ENCODE data around the gene BTBD17.
"Not testable (repeated sequence)": the region's sequence is repeated elsewhere in the genome, so short reads cannot be mapped to it uniquely, and the experiment has no call there.

Gene BTBD17, protein sequence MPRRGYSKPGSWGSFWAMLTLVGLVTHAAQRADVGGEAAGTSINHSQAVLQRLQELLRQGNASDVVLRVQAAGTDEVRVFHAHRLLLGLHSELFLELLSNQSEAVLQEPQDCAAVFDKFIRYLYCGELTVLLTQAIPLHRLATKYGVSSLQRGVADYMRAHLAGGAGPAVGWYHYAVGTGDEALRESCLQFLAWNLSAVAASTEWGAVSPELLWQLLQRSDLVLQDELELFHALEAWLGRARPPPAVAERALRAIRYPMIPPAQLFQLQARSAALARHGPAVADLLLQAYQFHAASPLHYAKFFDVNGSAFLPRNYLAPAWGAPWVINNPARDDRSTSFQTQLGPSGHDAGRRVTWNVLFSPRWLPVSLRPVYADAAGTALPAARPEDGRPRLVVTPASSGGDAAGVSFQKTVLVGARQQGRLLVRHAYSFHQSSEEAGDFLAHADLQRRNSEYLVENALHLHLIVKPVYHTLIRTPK

DNA sequence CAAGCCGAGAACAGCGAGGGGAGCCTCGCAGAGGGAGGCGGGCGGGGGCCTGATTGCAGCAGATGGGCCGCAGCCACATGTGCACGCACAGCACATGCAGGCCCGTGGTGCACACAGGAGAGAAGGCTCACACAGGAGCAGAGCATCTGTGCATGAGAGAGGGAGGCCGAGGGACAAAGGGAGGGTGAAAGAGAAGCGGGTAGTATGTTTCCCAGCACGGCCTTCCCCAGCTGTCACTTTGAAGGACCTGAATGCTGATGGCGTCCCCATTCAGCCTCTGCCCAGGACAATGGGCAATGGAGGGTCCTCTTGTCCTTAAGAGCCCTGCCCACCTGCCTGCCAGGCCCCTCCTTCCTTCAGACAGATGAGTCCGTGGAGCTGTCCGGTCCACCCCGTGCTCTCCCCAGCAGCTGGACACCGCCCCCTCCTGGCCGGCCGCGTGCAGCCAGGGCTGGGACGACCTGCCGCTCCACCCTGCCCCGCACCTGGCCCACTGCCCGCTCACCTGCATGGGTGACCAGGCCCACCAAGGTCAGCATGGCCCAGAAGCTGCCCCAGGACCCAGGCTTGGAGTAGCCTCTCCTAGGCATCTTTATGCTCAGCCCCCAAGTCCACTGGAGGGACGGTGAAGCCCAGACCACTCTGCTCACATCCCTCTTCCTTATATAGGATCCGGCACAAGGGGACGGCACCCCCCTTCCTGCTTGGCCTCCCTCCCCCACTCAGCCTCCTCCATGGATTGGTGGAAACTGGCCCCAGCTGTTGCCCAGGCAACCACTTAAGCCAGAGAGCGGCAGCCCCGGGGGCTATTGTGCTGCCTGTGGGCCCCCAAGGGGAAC is at the start of gene BTBD17:
TSS of gene BTBD17 (minus strand) at position 639 of the 839 bp plus-strand sequence. CDS start at position 590, 49 bp downstream.
- intact Hi-C loops (cut with DNase I), result loop anchor here (2.0 to 5.0 kb wide), 3 partner anchors 34 to 151 kb away; partner anchors contain the start of gene KIF19

GRCh38 chr17:74410001-74410443 is 48.4 kb upstream of the BTBD17 start:
- peak in 1 of 10 donors; percentile 1 for DNase-seq
- intact Hi-C loops (cut with DNase I), result no loop called here

More for the DNA sequence above, at the start of gene BTBD17:
- DNase-seq, result peak; percentile 47 to 96 (median 76)

- DNase-seq, result peak in 1 of 10 donors; percentile 33
Observed at GRCh38 chr17:74408815-74409214, 47.1 kb upstream of the BTBD17 start.

DNA sequence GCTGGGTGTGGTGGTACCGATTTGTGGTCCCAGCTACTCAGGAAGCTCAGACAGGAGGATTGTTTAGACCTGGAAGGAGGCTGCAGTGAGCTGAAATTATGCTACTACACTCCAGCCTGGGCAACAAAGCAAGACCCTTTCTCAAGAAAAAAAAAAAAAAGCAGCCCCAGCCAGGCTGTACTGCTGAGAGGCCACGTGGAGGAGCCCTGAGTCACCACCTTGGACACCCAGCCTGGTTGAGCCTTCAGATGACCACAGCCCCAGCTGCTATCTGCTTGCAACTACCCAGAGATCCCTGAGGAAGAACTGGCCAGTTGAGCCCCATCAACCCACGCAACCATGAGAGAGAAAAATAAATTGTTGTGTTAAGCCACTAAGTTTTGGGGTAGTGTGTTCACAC is 46.6 kb upstream of the BTBD17 start:
- peak in 1 of 10 donors; percentile 43 for DNase-seq
- intact Hi-C loops (cut with DNase I), result no loop called here

More at GRCh38 chr17:74408815-74409214, 47.1 kb upstream of the BTBD17 start:
- intact Hi-C loops (cut with DNase I), result no loop called here

GRCh38 chr17:74407384-74407783 is 45.7 kb upstream of the BTBD17 start:
- DNase-seq, result peak in 1 of 10 donors; percentile 56
- intact Hi-C loops (cut with DNase I), result no loop called here

DNA sequence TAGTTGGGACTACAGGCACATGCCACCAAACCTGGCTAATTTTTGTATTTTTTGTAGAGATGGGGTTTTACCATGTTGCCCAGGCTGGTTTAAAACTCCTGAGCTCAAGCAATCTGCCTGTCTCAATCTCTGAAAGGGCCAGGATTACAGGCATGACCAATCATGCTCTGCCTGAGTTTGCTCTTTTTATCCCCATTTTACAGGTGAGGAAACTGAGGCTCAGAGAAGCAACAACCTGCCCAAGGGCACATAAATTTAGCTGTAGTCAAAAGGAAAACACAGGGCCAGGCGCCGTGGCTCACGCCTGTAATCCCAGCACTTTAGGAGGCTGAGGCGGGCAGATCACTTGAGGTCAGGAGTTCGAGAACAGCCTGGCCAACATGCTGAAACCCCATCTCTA is 43.6 kb upstream of the BTBD17 start:
- peak in 1 of 10 donors; percentile 11 for DNase-seq
- intact Hi-C loops (cut with DNase I), result not testable (repeated sequence)

DNA sequence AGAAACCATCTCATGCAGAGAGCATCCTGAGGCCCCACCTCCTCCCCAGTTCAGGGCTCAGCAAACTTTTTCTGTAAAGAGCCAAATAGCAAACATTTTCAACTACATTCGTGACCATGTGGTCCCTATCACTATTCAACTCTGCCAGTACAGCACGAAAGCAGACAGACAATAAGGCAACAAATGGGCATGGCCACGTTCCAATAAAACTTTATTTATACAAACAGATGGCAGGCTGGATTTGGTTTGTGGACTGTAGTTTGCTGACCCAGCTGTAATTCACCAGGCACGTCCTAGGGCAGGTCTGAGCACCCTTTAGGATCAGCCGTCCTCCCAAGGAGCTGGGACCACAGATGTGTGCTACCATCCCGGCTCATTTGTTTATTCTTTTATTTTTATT is 43.1 kb upstream of the BTBD17 start:
- intact Hi-C loops (cut with DNase I), result no loop called here
- peak in 1 of 10 donors; percentile 43 for DNase-seq

- DNase-seq, result no peak
- intact Hi-C loops (cut with DNase I), result no loop called here
Observed at GRCh38 chr17:74404218-74404617, 42.5 kb upstream of the BTBD17 start.

DNA sequence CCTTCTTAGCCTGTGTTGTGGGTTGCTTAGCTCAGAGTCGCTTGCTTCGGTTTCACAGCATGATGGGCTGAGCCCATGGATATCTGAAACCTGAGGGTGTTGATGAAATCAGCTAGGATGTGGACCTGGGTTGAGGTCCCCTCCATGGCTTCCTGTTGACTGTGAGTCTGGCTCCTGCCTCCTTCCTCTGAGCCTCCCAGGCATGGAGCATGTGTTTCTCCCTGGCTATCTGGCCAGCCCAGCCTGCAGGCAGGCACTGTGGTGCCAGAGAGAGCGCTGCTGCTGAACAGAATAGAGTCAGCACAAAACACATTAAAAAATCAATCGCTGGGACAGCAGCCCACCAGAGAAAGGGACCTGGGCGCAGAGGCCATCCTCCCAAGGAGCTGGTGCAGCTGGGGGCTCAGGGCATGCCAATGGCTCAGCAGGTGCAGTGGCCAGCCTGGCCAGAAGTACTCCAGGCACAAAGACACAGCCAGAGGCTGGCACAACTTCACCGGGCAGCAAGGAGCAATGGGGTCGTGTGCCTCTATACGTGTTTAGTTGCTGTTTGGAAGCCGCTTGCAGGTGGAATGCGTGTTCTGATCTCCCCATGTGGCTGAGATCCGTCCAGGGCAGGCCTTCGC is 42.0 kb upstream of the BTBD17 start:
- DNase-seq, result peak in 1 of 10 donors; percentile 53
- intact Hi-C loops (cut with DNase I), result no loop called here

DNA sequence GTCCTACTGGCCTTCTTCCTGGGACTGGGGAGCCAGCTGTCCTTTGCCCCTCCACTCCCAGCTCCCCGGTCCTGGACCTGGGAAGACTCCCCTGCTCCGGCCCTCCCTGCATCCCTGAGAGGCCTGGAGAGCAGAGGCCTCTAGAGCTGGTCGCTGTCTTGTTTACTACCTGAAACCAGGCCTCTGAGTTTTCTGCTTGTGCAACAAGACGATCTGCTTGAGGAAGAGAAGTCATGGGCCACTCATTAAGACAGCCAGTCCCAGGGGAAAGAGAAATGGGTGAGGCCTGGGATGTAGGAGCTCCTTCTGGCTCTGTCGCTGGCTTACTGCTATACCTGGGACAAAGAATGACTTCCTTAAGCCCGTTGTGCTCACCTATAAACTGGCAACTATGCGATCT is 40.4 kb upstream of the BTBD17 start:
- intact Hi-C loops (cut with DNase I), result no loop called here
- DNase-seq, result peak in 1 of 10 donors; percentile 50

DNA sequence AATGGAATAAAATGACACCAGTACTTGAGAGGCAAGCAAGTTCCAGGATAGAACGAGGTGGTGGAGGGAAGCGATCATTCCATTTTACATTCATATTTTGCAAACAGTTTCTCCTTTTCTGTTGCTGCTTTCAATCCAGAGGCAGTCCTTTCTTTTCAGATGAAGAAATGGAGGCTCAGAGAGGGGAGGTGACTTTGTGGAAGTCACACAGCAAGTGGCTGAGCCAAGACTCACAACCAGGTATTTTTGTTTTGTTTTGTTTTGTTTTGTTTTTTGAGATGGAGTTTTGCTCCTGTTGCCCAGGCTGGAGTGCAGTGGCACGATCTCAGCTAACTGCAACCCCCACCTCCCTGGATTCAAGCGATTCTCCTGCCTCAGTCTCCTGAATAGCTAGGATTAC is 34.9 kb upstream of the BTBD17 start:
- DNase-seq, result peak in 1 of 10 donors; percentile 5
- intact Hi-C loops (cut with DNase I), result no loop called here

DNA sequence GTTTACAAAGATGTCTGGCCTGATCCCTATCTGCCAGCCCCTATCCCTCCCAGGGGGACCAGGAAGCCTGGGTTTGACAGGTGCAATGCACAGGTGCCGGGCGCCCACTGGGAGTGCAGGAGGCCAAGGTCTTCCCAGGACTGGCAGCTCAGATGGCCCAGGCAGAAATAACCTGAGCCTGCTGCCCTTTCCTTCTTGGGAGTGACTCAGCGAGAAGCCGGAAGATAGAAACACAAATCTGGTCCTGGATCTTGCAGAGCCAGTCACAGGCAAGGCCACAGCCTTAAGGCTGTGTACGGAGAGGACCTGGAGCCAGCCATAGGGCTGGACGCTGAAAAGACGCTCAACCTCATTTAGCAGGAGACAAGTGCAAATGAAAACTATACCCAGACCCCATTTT is 33.3 kb upstream of the BTBD17 start:
- intact Hi-C loops (cut with DNase I), result no loop called here
- peak in 1 of 10 donors; percentile 66 for DNase-seq

GRCh38 chr17:74394275-74394950 is 32.7 kb upstream of the BTBD17 start:
- peak in 1 of 10 donors; percentile 63 for DNase-seq
- intact Hi-C loops (cut with DNase I), result no loop called here

DNA sequence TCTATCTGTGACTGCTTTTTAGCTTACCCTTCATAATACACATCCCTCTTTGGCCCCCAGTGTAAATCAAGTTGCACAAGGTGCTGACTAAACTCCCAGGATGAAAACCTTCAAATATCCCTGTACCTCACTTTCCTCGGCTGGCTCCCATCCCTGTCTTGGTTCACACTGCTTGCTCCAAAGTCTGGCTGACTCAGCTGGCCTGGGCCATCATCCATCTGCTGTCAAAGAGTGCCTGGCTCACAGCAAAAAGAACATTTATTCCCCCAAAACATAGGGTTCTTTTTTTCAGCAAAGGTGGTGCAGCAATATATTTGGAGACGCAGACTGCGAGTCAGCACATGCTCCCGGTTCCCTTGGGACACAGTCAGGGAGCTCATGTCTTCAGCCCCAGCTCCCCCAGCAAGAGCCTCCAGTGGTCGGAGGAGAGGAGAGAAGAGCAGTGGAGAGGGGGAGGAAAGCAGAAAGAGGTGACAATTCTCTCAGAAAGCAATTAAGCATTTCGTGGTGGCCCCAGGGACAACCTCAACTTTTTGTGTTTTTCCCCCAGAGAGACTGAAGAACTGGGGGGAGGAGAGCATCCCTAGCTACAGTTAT is 31.8 kb upstream of the BTBD17 start:
- intact Hi-C loops (cut with DNase I), result no loop called here
- DNase-seq, result peak in 7 of 10 donors; percentile 42 to 93 (median 78)

DNA sequence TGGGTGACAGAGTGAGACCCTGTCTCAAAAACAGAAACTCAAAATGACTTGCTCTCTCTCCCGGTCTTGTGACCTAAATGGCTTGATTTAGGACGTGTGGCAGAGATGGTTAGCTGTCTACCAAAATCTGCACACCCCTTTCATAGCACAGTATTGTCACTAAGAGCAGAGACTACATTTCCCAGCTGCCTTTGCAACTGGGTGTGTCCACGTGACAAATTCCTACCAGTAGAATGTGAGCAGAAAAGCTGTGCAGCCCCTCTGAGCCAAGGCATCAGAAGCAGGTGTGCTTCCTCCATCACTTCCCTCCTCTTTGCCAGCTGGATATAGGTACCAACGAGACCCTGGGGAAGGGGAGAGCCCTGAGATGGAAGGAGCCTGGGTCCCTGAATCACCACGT is 31.2 kb upstream of the BTBD17 start:
- intact Hi-C loops (cut with DNase I), result no loop called here
- no peak for DNase-seq

DNA sequence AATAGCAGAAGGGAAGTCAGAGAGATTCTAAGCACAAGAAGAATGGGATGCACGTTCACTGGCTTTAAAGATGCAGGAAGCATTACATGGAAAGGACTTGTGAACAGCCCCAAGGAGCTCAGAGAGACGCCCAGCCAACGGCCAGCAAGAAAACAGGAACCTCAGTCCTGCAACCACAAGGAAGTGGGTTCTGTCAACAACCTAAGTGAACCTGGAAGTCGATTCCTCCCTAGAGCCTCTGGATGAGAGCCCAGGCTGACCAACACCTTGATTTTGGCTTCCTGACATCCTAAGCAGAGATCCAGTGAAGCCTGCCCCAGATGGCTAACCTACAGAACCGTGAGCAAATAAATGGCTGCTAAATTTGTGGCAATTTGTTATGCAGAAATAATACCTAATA is 30.1 kb upstream of the BTBD17 start:
- peak in 1 of 10 donors; percentile 51 for DNase-seq
- intact Hi-C loops (cut with DNase I), result no loop called here

- DNase-seq, result peak in 1 of 10 donors; percentile 48
- intact Hi-C loops (cut with DNase I), result no loop called here
Observed at GRCh38 chr17:74390680-74391653, 29.3 kb upstream of the BTBD17 start.

DNA sequence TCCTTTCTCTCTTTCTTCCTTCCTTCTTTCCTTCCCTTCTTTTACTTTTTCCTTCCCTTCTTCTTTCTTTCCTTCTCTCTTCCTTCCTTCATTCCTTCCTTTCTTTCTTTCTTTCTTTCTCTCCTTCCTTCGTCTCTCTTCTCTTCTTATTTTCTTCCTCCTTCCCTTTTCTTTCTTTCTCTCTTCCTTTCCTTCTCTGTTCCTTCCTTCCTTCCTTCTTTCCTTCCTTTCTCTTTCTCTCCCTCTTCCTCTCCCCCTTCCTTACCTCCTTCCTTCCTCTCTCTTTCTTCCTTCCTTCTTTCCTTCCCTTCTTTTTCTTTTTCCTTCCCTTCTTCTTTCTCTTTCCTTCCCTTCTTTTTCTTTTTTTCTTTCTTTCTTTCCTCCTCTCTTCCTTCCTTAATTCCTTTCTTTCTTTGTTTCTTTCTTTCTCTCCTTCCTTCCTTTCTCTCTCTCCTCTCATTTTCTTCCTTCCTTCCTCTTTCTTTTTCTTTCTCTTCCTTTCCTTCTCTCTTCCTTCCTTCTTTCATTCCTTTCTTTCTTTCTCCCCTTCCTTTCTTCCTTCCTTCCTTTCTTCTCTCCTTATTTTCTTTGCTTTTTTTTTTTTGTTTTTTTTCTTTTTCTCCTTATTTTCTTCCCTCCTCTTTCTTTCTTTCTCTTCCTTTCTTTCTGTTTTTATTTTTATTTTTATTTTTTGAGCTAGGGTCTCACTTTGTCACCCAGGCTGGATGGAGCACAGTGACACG is 28.4 kb upstream of the BTBD17 start:
- DNase-seq, result no peak

More for the DNA sequence above, 28.4 kb upstream of the BTBD17 start:
- intact Hi-C loops (cut with DNase I), result no loop called here
